ENCODE data around the gene KIF5A. TPM values are rescaled to one million over a fixed set of nuclear protein-coding genes. Genes with fewer than 3 reads are reported as not detected.
"Not testable (repeated sequence)": the region's sequence is repeated elsewhere in the genome, so short reads cannot be mapped to it uniquely, and the experiment has no call there.

The KIF5A gene
- 5.6 TPM for total RNA-seq

DNA sequence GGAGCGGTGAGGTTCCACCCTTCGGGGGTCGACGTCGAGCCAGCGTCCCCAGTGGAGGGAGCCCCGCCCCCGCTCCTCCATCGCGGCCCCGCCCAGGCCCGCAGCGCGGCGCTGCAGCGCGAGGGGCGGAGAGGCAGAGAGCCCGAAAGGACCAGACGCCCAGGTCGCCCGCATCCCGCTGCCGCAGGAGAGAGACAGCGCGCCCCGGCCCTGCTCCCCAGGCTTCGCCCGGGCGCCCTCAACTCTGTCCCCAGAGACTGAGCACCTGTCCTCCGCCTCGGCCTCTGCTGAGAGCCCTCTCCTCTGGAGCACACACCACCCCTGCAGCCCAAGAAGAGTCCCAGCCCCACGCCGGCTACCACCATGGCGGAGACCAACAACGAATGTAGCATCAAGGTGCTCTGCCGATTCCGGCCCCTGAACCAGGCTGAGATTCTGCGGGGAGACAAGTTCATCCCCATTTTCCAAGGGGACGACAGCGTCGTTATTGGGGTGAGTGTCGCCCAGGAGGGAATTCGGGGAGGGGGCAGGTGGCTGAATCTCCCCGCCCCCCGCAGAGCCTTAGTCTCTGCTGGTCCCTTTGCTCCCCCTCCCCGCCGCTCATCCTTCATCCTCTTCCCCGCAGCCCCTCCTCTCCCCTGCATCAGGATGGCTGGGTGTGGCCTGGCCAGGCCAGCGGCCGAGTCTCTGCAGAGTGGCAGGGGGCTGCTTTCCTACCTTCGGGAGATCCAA is at the start of gene KIF5A:
KIF5A (plus strand) TSS at position 136 of the 732 bp plus-strand sequence; CDS start at position 364, 228 bp downstream.
- intact Hi-C loops (cut with DNase I), result no loop called here
- ATAC-seq, result no peak
- no peak for DNase-seq (ENCODE audit: low spot score)

DNA sequence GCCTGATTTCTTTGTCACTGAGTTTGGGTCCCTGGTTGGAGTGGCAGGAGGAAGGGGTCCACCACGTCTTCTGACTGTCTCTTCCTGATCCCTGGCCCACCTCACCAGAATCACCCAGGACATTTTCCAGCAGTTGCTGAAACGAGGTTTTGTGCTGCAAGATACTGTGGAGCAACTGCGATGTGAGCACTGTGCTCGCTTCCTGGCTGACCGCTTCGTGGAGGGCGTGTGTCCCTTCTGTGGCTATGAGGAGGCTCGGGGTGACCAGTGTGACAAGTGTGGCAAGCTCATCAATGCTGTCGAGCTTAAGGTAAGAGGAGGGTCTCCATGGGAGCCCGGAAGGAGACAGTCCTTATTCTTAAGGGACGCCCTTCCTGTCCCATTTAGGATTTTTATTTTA is 49.6 kb upstream of the KIF5A start:
- ATAC-seq (no peak), DNase-seq (ENCODE audit: low spot score) (no peak)
- intact Hi-C loops (cut with DNase I), result no loop called here

DNA sequence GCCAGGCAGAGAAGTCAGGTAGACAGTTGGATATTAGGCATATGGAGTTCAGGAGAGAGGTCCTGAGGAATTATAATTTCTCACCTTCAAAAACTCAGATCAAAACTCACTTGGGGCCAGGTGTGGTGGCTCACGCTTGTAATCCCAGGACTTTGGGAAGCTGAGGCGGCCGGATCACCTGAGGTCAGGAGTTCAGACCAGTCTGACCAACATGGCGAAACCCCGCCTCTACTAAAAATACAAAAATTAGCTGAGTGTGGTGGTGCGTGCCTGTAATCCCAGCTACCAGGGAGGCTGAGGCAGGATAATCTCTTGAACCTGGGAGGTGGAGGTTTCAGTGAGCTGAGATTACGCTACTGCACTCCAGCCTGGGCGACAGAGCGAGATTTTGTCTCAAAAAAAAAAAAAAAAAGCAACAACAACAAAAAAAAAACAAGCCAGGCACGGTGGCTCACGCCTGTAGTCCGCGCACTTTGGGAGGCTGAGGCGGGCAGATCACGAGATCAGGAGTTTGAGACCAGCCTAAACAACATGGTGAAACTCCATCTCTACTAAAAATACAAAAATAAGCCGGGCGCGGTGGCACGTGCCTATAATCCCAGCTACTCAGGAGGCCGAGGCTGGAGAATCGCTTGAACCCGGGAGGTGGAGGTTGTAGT is 47.4 kb upstream of the KIF5A start:
- not testable (repeated sequence) for ATAC-seq

DNA sequence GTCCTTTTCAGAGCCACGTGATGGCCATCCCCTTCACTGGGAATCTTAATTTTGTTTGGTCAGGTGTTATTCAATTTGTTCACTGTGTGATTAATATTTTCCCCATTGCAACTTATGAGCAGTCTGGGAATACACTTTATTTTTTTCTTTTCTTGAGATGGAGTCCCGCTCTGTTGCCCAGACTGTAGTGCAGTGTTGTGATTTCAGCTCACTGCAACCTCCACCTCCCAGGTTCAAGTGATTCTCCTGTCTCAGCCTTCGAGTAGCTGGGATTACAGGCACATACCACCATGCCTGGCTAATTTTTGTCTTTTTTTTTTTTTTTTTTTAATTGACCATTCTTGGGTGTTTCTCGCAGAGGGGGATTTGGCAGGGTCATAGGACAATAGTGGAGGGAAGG is 43.3 kb upstream of the KIF5A start:
- intact Hi-C loops (cut with DNase I); ATAC-seq; DNase-seq (ENCODE audit: low spot score): not testable (repeated sequence)

More for the DNA sequence above, 47.4 kb upstream of the KIF5A start:
- intact Hi-C loops (cut with DNase I); DNase-seq (ENCODE audit: low spot score): not testable (repeated sequence)

DNA sequence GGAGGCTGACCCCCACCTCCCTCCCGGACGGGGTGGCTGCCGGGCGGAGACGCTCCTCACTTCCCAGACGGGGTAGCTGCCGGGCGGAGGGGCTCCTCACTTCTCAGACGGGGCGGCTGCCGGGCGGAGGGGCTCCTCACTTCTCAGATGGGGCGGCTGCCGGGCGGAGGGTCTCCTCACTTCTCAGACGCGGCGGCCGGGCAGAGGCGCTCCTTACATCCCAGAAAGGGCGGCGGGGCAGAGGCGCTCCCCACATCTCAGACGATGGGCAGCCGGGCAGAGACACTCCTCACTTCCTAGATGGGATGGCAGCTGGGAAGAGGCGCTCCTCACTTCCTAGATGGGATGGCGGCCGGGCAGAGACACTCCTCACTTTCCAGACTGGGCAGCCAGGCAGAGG is 42.0 kb upstream of the KIF5A start:
- DNase-seq (ENCODE audit: low spot score), result not testable (repeated sequence)

DNA sequence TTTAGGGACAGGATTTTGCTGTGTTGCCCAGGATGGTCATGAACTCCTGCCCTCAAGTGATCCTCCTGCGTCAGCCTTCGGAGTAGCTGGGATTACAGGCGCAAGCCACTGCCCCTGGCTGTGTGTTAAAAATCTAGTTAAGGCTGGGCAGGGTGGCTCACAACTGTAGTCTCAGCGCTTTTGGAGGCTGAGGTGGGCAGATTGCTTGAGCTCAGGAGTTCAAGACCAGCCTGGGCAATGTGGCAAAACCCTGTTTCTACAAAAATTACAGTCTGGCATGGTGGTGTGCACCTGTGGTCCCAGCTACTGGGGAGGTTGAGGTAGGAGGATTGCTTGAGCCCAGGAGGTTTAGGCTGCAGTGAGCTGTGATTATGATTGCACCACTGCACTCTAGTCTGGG is 38.7 kb upstream of the KIF5A start:
- no peak for DNase-seq (ENCODE audit: low spot score)
- no peak for ATAC-seq

More for the DNA sequence above, 42.0 kb upstream of the KIF5A start:
- ATAC-seq; intact Hi-C loops (cut with DNase I): not testable (repeated sequence)

DNA sequence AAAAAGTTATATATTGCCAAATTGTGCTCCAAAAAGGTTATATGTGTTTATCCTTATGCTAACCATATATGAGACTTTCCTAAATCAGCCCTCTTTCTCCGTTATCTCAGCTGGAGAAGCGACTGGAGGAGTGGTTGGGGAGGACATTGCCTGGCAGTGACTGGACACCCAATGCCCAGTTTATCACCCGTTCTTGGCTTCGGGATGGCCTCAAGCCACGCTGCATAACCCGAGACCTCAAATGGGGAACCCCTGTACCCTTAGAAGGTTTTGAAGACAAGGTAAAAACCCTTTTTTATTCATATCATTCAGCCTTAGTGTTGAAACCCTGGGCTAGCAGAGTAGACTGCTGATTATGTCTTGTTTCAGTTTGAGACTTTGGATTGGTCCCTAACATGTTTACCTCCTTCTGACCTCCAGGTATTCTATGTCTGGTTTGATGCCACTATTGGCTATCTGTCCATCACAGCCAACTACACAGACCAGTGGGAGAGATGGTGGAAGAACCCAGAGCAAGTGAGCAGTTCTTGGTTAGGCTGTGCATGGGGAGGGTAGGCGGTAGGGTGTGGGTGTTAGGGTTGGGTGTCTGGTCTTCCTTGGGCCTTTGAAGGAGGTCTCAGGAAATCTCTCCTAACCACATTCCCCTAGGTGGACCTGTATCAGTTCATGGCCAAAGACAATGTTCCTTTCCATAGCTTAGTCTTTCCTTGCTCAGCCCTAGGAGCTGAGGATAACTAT is 38.1 kb upstream of the KIF5A start:
- no peak for DNase-seq (ENCODE audit: low spot score)

More for the DNA sequence above, 38.7 kb upstream of the KIF5A start:
- intact Hi-C loops (cut with DNase I), result no loop called here

DNA sequence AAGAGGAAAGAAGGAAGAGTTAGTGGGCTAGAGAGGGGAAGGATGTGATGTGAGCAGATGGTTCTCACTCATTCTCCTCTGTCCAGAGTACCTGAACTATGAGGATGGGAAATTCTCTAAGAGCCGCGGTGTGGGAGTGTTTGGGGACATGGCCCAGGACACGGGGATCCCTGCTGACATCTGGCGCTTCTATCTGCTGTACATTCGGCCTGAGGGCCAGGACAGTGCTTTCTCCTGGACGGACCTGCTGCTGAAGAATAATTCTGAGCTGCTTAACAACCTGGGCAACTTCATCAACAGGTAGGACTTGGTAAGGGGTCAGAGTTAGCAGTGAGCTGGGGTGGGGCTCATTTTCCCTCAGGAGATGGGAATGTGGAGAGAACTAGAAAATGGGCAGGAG is 37.2 kb upstream of the KIF5A start:
- intact Hi-C loops (cut with DNase I), result no loop called here
- no peak for ATAC-seq
- DNase-seq (ENCODE audit: low spot score), result no peak

More for the DNA sequence above, 38.1 kb upstream of the KIF5A start:
- intact Hi-C loops (cut with DNase I), result no loop called here
- no peak for ATAC-seq

DNA sequence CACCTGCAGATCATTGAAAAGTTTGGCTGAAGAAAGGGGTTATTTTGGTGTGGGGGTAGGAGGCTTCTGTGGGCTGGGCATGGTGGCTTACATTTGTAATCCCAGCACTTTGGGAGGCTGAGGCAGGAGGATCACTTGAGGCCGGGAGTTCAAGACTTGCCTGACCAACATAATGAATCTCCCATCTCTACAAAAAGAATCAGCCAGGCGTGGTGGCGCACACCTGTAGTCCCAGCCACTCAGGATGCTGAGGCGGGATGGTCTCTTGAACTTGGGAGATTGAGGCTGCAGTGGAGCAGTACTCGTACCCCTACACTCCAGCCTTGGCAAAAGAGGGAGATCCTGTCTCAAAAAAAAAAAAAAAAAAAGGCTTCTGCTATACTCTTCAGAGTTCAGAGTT is 36.6 kb upstream of the KIF5A start:
- intact Hi-C loops (cut with DNase I), result no loop called here
- DNase-seq (ENCODE audit: low spot score) (no peak), ATAC-seq (no peak)

DNA sequence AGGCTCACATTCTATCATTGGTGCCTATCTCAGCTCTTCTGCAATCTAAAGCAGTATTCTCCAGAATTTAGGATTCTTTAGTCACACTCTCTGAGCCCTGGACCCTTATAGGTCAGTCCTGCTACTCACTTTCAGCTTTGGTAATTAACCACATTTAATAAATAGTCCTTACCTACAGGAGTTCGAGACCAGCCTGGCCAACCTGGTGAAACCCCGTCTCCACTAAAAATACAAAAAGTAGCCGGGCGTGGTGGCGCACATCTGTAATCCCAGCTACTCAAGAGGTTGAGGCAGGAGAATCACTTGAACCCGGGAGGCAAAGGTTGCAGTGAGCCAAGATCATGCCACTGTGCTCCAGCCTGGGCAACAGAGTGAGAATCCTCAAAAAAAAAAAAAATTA is 36.2 kb upstream of the KIF5A start:
- DNase-seq (ENCODE audit: low spot score); intact Hi-C loops (cut with DNase I); ATAC-seq: not testable (repeated sequence)

DNA sequence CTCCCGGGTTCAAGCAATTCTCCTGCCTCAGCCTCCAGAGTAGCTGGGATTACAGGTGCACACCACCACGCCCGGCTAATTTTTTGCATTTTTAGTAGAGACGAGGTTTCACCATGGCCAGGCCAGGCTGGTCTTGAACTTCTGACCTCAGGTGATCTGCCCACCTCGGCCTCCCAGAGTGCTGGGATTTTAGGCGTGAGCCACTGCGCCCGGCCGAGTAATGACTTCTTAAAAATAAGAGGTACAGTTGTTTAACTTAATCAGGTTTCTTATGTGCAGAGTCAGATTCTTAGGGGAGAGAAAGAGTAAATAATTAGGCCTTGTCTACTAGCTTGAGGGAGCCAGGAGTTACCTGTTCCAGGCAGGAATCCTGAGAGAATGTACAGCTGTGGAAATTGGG is 35.6 kb upstream of the KIF5A start:
- DNase-seq (ENCODE audit: low spot score); ATAC-seq; intact Hi-C loops (cut with DNase I): not testable (repeated sequence)

DNA sequence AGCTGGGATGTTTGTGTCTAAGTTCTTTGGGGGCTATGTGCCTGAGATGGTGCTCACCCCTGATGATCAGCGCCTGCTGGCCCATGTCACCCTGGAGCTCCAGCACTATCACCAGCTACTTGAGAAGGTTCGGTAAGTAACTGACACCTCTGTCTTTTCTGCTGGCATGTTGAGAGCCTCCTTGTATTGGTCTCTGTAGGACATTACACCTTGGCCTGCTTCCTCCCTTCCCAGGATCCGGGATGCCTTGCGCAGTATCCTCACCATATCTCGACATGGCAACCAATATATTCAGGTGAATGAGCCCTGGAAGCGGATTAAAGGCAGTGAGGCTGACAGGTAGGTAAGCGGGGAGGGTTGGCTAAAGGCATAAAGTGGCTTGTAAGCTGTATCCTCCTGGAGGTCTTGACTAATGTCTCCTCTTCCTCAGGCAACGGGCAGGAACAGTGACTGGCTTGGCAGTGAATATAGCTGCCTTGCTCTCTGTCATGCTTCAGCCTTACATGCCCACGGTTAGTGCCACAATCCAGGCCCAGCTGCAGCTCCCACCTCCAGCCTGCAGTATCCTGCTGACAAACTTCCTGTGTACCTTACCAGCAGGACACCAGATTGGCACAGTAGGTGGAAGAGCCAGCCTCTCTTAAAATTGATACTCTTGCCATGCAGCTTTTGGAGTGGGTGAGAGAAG is 35.0 kb upstream of the KIF5A start:
- intact Hi-C loops (cut with DNase I), result no loop called here
- DNase-seq (ENCODE audit: low spot score) (no peak), ATAC-seq (no peak)

DNA sequence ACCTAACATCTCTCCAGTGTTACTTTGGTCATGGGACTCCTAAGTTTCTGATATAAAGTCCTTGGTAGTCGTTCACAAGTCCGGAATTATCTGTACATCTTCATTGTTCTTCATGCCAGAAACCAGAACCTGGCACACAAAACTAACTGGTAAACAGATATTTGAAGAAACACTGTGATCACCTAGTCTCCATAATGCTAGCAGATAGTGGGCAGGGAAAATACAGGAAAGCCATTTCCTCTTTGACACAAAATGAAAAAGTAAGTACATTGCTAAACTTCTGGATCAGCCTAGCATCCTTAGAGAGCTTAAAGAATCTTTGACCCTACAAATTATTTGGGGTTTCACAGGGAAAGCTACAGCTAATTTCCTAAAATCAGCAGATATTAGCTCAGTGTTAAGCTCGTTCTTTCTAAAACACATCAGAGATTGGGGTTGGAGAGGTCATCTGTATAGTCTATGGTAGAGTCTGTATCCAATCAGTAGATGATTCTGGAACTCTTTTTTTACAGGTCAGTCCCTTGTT is 34.4 kb upstream of the KIF5A start:
- ATAC-seq (no peak), DNase-seq (ENCODE audit: low spot score) (no peak)
- intact Hi-C loops (cut with DNase I), result no loop called here

DNA sequence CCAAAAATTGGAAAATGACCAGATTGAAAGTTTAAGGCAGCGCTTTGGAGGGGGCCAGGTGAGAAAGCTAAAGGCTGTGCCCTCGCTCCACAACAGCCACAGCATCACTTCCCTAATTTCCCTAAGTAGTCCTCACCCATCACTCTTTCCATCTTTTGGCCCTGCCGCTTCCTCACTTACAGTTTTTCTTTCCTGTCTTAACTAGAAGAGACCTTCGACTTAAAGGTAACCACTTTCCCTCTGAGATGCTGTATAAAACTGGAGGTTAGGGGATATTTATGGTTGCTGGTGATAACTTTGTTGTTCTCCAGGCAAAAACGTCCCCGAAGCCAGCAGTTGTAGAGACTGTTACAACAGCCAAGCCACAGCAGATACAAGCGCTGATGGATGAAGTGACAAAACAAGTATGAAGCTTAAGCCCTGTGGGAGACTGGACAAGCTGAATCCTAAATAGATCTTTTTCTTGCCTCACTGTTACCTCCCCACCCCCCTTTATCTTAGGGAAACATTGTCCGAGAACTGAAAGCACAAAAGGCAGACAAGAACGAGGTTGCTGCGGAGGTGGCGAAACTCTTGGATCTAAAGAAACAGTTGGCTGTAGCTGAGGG is 33.8 kb upstream of the KIF5A start:
- DNase-seq (ENCODE audit: low spot score) (no peak), ATAC-seq (no peak)
- intact Hi-C loops (cut with DNase I), result no loop called here

DNA sequence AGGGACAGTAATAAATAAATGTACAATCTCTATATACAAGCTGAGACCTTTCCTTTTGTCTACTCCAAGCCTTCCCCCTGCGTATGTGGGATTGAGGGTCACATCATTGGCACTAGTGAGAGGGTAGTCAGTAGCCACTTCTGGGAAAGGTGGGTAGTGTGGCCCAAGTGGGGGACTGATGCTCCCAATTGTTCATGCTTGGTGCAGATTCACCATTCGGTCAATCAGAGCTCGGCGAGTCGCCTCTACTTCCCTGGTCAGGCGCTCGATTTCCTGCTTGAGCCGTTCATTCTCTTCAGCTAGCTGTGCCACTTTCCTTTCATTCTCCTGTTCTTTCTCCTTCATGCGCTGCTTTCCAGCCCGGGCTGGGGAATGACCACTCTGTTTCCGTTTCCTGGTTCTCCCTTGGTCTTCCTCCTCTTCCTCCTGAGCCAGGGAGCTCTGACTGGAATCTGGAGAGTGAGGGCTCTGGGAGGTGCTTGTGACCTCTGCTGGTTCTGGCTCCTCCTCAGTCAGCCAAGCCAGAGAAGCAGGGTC is 33.2 kb upstream of the KIF5A start:
- DNase-seq (ENCODE audit: low spot score) (no peak), ATAC-seq (no peak)
- intact Hi-C loops (cut with DNase I), result no loop called here

DNA sequence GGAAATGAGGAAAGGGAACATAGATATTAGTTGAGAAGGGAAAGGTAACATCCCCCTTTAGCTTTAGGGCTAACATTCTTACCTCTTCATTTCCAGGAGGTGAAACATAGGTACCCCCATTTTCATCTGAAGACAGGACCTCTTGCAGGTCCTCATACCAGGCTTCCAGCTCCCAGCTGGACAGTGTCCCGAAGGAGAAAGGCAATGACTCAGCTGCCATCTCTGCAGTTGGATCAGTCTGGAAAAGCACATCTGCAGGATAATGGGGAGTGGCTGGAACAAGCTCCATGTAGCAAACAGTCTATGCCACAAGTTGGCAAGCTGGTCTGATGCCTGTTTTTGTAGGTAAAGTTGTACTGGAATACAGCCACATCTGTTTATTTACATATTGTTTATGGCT is 32.7 kb upstream of the KIF5A start:
- intact Hi-C loops (cut with DNase I), result no loop called here
- DNase-seq (ENCODE audit: low spot score) (no peak), ATAC-seq (no peak)

DNA sequence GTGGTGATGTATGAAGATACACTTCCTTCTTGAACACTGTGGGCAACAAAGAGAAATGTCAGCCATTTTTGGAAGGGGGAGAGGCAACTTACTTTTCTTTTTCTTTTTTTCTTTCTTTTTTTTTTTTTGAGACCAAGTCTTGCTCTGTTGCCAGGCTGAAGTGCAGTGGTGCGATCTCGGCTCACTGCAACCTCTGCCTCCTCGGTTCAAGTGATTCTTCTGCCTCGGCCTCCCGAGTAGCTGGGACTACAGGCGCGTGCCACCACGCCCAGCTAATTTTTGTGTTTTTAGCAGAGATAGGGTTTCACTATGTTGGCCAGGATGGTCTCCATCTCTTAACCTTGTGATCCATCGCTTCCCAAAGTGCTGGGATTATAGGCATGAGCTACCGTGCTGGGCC is 32.1 kb upstream of the KIF5A start:
- DNase-seq (ENCODE audit: low spot score); ATAC-seq; intact Hi-C loops (cut with DNase I): not testable (repeated sequence)

DNA sequence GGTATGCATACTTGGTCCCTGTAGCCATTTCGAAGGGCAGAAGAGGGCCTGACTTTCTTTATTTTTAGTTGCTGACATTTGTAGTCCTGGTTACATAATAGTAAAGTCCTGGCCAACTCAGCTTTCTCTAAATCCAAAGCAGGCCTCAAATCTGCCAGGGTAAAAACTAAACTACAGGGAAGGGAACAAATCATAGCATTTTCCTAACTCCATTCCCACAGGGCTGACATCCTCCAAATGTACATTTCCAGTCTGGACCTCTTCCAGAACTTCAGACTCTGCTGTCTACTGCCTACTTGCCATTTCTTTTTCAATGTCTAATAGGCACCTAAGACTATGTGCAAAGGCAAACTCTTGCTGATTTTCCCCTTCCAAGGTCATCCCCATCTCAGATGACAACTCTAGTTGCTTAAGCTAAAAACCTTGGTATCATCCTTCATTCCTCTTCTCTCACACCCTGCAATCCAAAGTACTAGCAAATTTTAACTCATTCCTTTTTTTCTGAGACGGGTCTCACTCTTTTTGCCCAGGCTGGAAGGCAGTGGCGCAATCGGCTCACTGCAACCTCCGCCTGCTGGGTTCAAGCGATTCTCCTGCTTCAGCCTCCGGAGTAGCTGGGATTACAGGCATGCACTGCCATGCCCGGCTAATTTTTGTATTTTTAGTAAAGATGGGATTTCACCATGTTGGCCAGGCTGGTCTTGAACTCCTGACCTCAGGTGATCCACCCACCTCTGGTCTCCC is 31.5 kb upstream of the KIF5A start:
- no peak for ATAC-seq
- DNase-seq (ENCODE audit: low spot score), result no peak
- intact Hi-C loops (cut with DNase I), result no loop called here

Data from sciatic nerve (tissue), 2 donors.